ENCODE measurements around the gene ZCCHC2.

The ZCCHC2 gene

DNA sequence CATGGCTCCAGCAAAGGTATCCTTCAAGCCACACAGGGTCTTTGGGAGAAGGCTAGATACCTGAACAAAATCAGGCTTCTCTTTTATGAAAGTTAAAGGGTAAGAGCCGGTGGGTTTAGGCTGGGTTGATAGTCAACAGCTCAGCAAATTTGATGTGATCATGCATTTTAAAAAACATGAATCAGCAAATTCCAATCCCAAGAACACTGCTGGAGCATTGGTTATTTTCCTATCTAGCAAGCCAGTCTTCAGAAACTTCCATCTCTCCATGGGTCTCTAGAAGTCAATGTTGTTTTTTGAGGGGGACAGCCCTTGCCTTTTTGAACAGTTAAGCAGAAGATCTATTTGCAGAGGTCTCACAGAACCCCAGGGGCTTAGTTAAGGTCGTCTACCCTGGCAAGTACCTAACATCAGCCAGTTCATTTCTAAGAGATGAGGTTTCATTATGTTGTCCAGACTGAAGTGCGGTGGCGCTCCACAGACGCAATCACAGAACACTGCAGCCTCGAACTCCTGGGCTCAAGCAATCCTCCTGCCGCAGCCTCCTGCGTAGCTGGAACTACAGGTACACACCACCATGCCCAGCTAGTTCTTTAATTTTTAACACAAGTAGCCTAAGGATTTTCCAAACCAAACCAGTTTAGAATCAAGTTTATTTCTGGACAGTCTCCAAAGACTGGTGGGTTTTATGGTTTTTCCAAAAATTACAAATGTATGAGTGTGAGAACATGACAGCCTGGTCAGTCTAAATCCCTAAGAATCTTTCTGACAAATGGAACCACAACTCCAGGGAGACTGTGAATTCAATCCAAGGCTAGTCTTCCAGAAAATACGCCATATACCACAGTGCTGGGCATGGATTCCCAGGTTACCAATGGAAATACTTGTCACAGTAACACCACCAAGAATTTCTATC, 4.1 kb upstream of the ZCCHC2 start:
- H3K9me2 ChIP-seq (ENCODE audit: low read depth, low read length), result no peaks in the 10 kb centered on the region
- H4K20me1 ChIP-seq (ENCODE audit: insufficient read depth, low read length), result no peaks in the 10 kb centered on the region
- no peak overlapping the region for H2AFZ ChIP-seq (ENCODE audit: low read length)
- peaks cover 6% of the 10 kb centered on the region for H3K4me1 ChIP-seq (ENCODE audit: insufficient read depth, low read length, severe bottlenecking)
- no peak overlapping the region for H3K27ac ChIP-seq (ENCODE audit: low read depth, low read length, poor library complexity, severe bottlenecking)
- no peaks in the 10 kb centered on the region; the same call in 1 of the 2 replicates for H3K36me3 ChIP-seq (ENCODE audit: insufficient read depth, low read length)
- no peak overlapping the region for H3K4me2 ChIP-seq (ENCODE audit: low read length)
- no peak for TF ChIP-seq EZH2 (IDR thresholded peaks at IDR 0.05; ENCODE audit: borderline replicate concordance, low read length)
- peaks cover 10% of the 10 kb centered on the region for H3K9me3 ChIP-seq (ENCODE audit: low read length)
- no peak overlapping the region for H3K9ac ChIP-seq (ENCODE audit: low read length)
- no peaks in the 10 kb centered on the region for H3K79me2 ChIP-seq (ENCODE audit: insufficient read depth, low read length)
- H3F3A ChIP-seq (ENCODE audit: insufficient read depth, low read length), result no peaks in the 10 kb centered on the region
- H3K27me3 ChIP-seq (ENCODE audit: insufficient read depth, low read length), result no peaks in the 10 kb centered on the region; the same call in 1 of the 2 replicates
- no peak overlapping the region for H3K4me3 ChIP-seq (ENCODE audit: low read depth, low read length, poor library complexity, severe bottlenecking)

- Histone ChIP-seq H3K36me3 (ENCODE audit: insufficient read depth, low read length) (no peaks in the 10 kb centered on the region; the same call in 1 of the 2 replicates), H3K9me3 (ENCODE audit: low read length) (peaks cover 2% of the 10 kb centered on the region), H3K27ac (ENCODE audit: low read depth, low read length, poor library complexity, severe bottlenecking) (no peak overlapping the region), H3K4me2 (ENCODE audit: low read length) (no peak overlapping the region), H3K4me1 (ENCODE audit: insufficient read depth, low read length, severe bottlenecking) (peaks cover 6% of the 10 kb centered on the region), H3K9ac (ENCODE audit: low read length) (no peak overlapping the region), H3K79me2 (ENCODE audit: insufficient read depth, low read length) (no peaks in the 10 kb centered on the region), H3F3A (ENCODE audit: insufficient read depth, low read length) (no peaks in the 10 kb centered on the region), H3K4me3 (ENCODE audit: low read depth, low read length, poor library complexity, severe bottlenecking) (no peak overlapping the region), H2AFZ (ENCODE audit: low read length) (no peak overlapping the region), H3K9me2 (ENCODE audit: low read depth, low read length) (no peaks in the 10 kb centered on the region), H3K27me3 (ENCODE audit: insufficient read depth, low read length) (no peaks in the 10 kb centered on the region; the same call in 1 of the 2 replicates), H4K20me1 (ENCODE audit: insufficient read depth, low read length) (no peaks in the 10 kb centered on the region)
- TF ChIP-seq, protein P1, sequence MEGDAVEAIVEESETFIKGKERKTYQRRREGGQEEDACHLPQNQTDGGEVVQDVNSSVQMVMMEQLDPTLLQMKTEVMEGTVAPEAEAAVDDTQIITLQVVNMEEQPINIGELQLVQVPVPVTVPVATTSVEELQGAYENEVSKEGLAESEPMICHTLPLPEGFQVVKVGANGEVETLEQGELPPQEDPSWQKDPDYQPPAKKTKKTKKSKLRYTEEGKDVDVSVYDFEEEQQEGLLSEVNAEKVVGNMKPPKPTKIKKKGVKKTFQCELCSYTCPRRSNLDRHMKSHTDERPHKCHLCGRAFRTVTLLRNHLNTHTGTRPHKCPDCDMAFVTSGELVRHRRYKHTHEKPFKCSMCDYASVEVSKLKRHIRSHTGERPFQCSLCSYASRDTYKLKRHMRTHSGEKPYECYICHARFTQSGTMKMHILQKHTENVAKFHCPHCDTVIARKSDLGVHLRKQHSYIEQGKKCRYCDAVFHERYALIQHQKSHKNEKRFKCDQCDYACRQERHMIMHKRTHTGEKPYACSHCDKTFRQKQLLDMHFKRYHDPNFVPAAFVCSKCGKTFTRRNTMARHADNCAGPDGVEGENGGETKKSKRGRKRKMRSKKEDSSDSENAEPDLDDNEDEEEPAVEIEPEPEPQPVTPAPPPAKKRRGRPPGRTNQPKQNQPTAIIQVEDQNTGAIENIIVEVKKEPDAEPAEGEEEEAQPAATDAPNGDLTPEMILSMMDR (IDR thresholded peaks at IDR 0.05; ENCODE audit: low read length), result no peak
- no peak for TF ChIP-seq EZH2 (IDR thresholded peaks at IDR 0.05; ENCODE audit: borderline replicate concordance, low read length)
Observed at GRCh38 chr18:62519684-62520083, 3.1 kb upstream of the ZCCHC2 start.

DNA sequence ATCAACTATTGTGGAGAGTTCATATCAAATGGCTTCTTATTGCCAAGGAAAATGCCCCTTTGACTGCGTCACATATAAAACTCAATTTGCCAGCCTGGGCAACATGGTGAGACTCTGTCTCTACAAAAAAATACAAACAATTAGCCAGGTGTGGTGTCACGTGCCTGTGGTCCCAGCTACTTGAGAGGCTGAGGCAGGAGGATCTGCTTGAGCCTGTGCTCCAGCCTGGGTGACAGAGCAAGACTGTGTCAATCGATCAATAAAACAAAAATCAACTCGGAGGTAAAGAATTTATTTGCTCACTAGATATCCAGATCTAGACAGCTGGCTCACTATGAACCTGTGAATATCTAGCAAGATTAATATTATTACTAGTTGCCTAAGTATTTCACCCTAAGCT, 1.7 kb upstream of the ZCCHC2 start:
- H3K4me3 ChIP-seq (ENCODE audit: low read depth, low read length, poor library complexity, severe bottlenecking), result no peak overlapping the region
- H3F3A ChIP-seq (ENCODE audit: insufficient read depth, low read length), result no peaks in the 10 kb centered on the region
- peaks cover 13% of the 10 kb centered on the region for H3K4me1 ChIP-seq (ENCODE audit: insufficient read depth, low read length, severe bottlenecking)
- no peaks in the 10 kb centered on the region for H3K9me3 ChIP-seq (ENCODE audit: low read length)
- no peak overlapping the region for H3K27ac ChIP-seq (ENCODE audit: low read depth, low read length, poor library complexity, severe bottlenecking)
- H3K4me2 ChIP-seq (ENCODE audit: low read length), result no peak overlapping the region; the same call in 1 of the 2 replicates
- no peaks in the 10 kb centered on the region; the same call in 1 of the 2 replicates for H3K36me3 ChIP-seq (ENCODE audit: insufficient read depth, low read length)
- no peaks in the 10 kb centered on the region; the same call in 1 of the 2 replicates for H3K27me3 ChIP-seq (ENCODE audit: insufficient read depth, low read length)
- TF ChIP-seq, protein P1 (IDR thresholded peaks at IDR 0.05; ENCODE audit: low read length), result no peak
- no peak for TF ChIP-seq EZH2 (IDR thresholded peaks at IDR 0.05; ENCODE audit: borderline replicate concordance, low read length)
- H3K9me2 ChIP-seq (ENCODE audit: low read depth, low read length), result no peaks in the 10 kb centered on the region
- no peak overlapping the region for H2AFZ ChIP-seq (ENCODE audit: low read length)
- no peaks in the 10 kb centered on the region for H4K20me1 ChIP-seq (ENCODE audit: insufficient read depth, low read length)
- peaks cover 12% of the 10 kb centered on the region for H3K79me2 ChIP-seq (ENCODE audit: insufficient read depth, low read length)
- no peak overlapping the region for H3K9ac ChIP-seq (ENCODE audit: low read length)

Measured in OCI-LY1 (cell line).